ENCODE results near the gene SUGP2.

SUGP2 gene

DNA sequence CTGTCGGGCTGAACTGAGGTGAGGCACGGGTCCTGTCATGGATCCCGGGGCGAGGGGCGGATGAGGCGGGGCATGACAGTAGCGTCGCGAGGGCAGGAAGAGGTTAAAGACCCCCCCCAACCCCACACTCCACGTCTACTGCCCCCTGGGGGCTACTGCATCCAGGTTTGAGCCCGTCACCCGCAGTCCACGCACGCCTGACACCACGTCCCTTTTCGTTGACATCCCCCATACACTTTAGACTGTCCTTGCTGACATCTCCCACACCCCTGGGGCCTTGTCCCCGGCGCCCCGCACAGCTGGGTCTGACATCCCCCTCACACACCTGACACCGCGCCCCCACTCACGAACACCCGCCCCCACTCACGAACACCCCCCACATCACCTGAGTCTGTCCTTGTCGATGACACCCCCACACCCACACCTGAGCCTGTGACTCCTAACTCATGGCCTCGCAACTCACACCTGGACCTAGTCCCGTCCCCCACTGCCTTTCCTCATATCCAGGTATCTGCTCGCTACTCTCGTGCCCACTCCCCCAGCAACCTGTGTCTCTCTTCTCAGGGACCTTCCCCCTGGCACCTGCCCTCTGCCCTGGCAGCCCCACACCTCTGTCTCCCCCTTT lies 30.9 kb upstream of the SUGP2 start:
- Mint-ChIP-seq H3K4me3 (peak overlapping the region; percentile 98), H3K4me1 (peaks cover 28% of the 10 kb centered on the region), H3K9me3 (no peaks in the 10 kb centered on the region), H3K27ac (peak overlapping the region; percentile 85), H3K27me3 (no peaks in the 10 kb centered on the region), H3K36me3 (peaks cover 2% of the 10 kb centered on the region)
- DNase-seq (ENCODE audit: low spot score in 2 of 2) = no peak
- peak; percentile 28 for ATAC-seq (ENCODE audit: low read depth)

DNA sequence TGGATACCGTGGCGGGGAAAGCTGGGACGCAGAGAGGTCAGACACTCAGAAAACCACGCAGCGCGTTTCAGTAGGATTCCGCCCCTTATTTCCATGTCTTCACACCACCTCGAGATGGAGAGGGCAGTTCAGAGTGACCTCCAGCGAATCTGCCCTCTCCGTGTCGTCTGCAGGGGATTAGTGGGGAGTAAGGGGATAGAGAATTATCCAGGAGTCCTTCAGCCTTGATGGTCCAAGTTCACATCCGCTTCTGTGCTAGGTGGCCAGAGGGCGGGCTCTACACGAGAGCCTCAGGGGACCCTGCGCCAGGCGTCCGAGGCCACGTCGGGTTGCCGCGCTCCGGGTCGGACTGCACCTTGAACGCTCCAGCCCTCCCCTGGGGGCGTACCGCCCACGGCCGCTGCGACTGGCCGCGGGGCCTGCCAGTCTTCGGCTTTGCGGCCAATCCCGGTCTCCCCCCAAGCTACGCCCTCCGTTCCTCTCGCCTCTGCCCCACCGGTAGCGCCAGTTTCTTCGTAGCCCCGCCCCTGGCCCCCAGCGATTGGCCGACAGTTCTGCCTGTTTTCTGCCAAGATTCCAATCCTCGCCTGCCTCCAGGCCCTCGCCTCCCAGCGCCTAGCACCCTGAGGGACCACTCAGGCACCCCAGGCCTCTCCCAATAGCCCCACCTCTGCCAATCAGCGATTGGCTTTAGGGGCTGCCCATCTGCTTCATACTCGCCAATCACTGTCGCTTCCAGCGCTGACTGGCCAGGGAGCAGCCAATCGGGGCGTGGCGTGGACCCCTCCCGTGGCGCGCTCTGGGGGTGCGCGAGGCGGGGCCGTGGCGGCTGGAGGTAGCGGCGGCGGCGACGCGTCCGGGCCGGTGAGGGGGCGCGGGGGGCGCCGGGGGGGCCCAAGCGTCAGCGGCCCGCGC lies 30.1 kb upstream of the SUGP2 start, which contains the start of gene SLC25A42:
SLC25A42 (plus strand) TSS at position 812 of the 915 bp plus-strand sequence. CDS start 32,131 bp downstream, outside the sequence.
- peak; percentile 95 to 99 for DNase-seq (ENCODE audit: low spot score in 2 of 2)
- peaks cover 27% of the 10 kb centered on the region for H3K4me1 Mint-ChIP-seq
- peak within 1 kb of the TSS; percentile 98 for H3K4me3 Mint-ChIP-seq
- H3K27ac Mint-ChIP-seq = peak within 1 kb of the TSS; percentile 85
- peaks cover 2% of the 10 kb centered on the region for H3K36me3 Mint-ChIP-seq
- no peaks in the 10 kb centered on the region for H3K9me3 Mint-ChIP-seq
- ATAC-seq (ENCODE audit: low read depth) = peak; percentile 86
- no peaks in the 10 kb centered on the region for H3K27me3 Mint-ChIP-seq

DNA sequence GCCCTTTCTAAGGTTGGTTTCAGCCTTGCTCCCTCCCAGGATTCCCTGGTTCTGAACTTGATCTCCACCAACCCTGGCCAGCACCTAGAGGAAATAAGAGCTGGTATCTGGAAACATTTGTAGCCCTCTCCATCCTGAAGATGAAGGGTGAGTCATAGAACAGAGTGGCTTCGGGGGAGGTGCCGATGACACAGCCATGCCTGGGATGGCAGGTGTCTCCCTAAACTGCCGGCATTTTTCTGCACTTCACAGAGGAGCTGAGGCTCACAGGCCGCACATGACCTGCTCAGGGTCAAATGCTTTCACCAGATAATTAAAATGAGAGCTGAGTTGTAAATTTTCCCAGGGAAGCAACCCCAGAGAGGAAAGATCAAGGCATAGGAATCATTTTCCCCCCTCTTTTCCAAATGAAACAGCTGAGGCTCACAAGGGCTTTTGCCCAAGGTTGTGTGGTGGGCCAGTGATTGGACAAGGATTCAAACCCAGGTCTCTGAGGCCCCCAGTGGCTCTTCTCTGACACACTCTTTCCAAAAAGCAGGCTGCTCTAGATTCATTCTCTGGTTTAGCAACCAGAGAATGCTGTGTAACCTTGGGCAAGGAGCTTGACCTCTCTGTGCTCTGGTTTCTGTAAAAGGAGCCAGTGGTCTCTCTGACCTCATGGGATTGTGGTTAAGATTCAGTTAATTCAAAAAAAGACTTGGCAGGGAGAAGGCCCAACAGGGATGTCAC lies 29.3 kb upstream of the SUGP2 start:
- H3K27ac Mint-ChIP-seq = no peak overlapping the region
- no peaks in the 10 kb centered on the region for H3K27me3 Mint-ChIP-seq
- peaks cover 25% of the 10 kb centered on the region for H3K4me1 Mint-ChIP-seq
- ATAC-seq (ENCODE audit: low read depth) (no peak), DNase-seq (ENCODE audit: low spot score in 2 of 2) (no peak)
- peak overlapping the region; percentile 98 for H3K4me3 Mint-ChIP-seq
- H3K36me3 Mint-ChIP-seq = peaks cover 2% of the 10 kb centered on the region
- no peaks in the 10 kb centered on the region for H3K9me3 Mint-ChIP-seq

DNA sequence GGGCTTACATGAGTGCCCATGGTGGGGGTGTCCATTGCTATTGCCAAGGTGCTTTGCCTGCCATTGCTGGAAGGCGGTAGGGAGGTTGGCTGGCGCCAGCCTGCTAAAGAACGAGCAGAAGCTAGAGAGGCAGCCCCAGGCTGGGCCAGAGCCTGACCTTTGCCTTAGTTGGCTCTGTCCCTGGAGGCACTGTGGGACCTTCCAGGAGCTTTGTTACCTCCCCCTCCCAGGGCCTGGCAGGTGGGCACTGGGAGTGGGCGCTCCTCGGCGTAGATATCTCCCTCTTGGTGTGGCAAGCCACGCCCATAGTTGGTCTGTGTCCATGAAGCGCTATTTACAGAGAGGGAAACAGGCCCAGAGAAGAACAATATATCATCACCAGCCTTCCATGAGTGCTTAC lies 28.2 kb upstream of the SUGP2 start:
- H3K4me3 Mint-ChIP-seq = no peak overlapping the region
- ATAC-seq (ENCODE audit: low read depth) = no peak

DNA sequence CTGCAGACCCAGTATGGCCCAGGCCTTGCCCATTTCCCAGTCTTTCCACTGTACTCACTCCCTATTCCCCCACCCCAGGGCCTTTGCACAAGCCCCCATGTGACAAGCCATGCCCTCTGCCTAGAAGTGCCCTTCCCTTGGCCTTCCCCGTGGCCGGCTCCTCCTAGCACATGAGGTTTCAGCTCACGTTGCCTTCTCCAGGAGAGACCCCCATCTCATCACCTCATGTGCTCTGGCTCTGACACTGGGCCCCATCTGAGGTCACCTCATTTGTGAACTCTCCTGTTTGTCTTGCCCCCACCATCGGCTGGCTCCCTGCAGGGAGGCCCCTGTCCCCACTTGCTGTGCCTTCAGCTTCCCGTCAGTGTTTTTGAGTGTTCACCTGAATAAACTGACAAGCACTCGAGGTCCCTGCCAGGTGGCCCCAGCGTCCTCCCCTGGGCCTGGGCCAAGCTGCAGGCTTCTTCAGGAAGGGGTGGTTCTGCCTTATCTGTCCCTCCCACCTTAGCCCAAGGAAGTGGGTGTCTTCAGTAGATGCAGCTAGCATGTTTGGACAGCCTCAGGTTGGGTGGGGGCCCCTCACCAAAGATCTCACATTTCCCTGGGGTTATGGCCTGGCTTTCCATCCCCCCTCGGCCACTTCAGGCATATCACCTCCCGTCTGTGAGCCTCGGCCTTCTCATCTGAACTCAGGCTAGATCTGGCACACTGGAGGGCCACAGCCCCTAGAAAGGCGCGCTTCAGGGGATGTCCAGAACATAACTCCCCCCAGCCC lies 26.7 kb upstream of the SUGP2 start:
- peaks cover 15% of the 10 kb centered on the region for H3K4me1 Mint-ChIP-seq
- ATAC-seq (ENCODE audit: low read depth) (no peak), DNase-seq (ENCODE audit: low spot score in 2 of 2) (no peak)
- no peaks in the 10 kb centered on the region for H3K27me3 Mint-ChIP-seq
- peaks cover 2% of the 10 kb centered on the region for H3K36me3 Mint-ChIP-seq
- no peak overlapping the region for H3K4me3 Mint-ChIP-seq
- H3K27ac Mint-ChIP-seq = no peak overlapping the region
- H3K9me3 Mint-ChIP-seq = no peaks in the 10 kb centered on the region

More for the DNA sequence above, 28.2 kb upstream of the SUGP2 start:
- Mint-ChIP-seq H3K27ac (no peak overlapping the region), H3K27me3 (no peaks in the 10 kb centered on the region), H3K36me3 (peaks cover 2% of the 10 kb centered on the region), H3K9me3 (no peaks in the 10 kb centered on the region), H3K4me1 (peaks cover 18% of the 10 kb centered on the region)
- no peak for DNase-seq (ENCODE audit: low spot score in 2 of 2)

DNA sequence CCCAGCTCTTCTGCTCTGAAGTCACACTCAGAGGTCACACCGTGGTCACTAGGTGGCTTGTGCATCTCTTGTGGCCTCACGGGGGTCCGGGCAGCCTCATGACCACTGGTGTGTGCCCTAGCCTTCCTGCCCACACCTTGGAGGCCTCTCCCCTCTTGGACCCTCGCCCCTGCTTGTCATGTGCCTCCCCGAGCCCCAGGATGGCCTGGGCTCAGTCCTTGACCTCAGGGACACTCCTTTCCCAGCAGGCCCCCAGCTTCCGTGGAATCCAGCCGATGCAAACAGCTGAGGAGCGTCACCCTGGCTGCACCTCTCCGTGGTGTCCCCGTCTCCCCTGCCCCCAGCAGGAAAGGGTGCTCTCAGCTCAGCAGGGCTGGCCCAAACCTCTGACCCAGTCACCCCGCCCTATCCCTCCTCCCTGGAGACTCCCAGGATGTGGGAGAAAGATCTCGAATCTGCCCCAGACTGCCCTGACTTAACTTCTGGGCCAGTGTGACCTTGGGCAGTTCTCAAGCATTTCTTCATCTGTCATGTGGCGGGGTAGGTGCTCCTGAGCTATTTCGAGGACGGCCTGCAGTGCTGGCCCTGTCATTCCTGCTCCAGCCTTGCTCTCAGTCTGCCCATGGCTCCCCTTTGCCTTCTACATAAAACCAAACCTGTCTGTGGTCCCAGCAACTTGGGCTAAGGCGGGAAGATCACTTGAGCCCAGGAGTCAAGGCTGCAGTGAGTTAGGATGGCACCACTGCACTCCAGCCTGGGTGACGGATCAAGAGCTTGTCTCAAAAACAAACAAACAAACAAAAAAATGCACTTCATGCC lies 25.9 kb upstream of the SUGP2 start:
- ATAC-seq (ENCODE audit: low read depth) (no peak), DNase-seq (ENCODE audit: low spot score in 2 of 2) (no peak)
- Mint-ChIP-seq H3K27ac (no peak overlapping the region), H3K9me3 (no peaks in the 10 kb centered on the region), H3K36me3 (peaks cover 2% of the 10 kb centered on the region), H3K4me3 (no peak overlapping the region), H3K4me1 (peaks cover 10% of the 10 kb centered on the region), H3K27me3 (no peaks in the 10 kb centered on the region)

DNA sequence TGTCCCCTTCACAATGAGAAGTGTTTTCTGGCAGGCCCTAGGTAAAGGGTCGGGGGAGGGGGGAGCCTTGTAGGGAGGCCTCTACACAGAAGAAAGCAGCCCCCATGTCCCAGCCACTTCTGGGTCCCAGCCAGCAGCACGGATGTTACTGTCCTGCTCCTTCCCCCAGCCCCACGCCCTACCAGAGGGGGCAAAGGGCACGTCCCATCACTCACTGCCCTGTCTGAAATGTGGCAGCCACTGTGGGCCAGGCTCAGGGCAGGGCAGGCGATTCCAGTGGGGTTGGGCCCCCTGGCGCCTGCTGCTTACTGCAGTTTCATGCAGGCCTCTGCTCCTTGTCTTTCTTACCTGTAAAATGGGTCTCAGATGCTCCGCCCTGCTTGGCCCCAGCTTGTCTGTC lies 24.4 kb upstream of the SUGP2 start:
- Mint-ChIP-seq H3K4me3 (no peak overlapping the region), H3K4me1 (peaks cover 6% of the 10 kb centered on the region), H3K9me3 (no peaks in the 10 kb centered on the region), H3K27me3 (no peaks in the 10 kb centered on the region), H3K27ac (no peak overlapping the region), H3K36me3 (peaks cover 3% of the 10 kb centered on the region)
- ATAC-seq (ENCODE audit: low read depth) (no peak), DNase-seq (ENCODE audit: low spot score in 2 of 2) (no peak)

DNA sequence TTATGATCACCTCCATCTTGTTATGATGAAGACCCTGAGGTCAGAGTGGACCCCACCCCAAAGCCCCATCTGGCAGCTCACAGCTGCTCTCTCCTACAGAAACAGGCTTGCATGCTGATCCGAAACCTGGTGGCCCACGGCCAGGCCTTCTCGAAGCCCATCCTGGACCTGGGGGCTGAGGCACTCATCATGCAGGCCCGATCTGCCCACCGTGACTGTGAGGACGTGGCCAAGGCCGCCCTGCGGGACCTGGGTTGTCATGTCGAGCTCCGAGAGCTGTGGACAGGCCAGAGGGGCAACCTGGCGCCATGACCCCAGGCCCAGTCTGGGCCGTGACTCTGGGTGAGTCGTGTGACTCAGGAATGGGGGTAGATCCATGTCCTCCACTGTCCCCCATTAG lies 24.0 kb upstream of the SUGP2 start:
- Mint-ChIP-seq H3K9me3 (no peaks in the 10 kb centered on the region), H3K27ac (no peak overlapping the region), H3K36me3 (peaks cover 3% of the 10 kb centered on the region), H3K4me1 (peaks cover 6% of the 10 kb centered on the region), H3K4me3 (no peak overlapping the region), H3K27me3 (no peaks in the 10 kb centered on the region)
- ATAC-seq (ENCODE audit: low read depth) (no peak), DNase-seq (ENCODE audit: low spot score in 2 of 2) (no peak)

DNA sequence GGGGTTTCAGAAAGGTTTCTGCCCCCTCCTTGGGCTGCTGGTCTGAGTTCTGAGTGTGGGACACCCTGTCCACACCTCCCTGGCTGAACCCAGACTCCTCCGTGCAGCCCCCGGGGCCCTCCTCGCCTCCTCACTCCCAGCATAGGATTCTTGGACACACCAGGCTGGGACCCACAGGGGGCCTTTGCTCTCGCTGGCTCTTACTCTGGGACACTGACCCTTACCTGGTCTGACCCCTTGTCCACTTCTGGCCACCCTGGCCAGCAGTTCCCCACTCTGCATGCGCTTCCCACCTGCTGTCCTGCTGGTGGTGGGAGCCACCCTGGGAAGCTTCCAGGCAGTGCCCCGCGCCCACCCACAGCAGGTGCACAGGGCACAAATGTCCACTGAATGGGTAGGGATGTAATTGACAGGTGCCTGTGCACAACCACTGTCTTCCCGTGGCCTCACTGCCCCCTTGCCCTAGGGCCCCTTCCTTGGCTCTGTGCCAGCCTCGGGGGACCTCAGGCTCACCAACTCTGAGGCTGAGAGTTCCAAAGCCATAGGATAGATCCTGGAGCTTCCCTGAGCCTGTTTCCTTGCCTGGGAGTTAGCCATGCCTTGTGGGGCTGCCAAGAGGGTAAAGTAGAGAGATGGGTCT lies 23.4 kb upstream of the SUGP2 start:
- peaks cover 3% of the 10 kb centered on the region for H3K36me3 Mint-ChIP-seq
- H3K9me3 Mint-ChIP-seq = no peaks in the 10 kb centered on the region
- H3K4me3 Mint-ChIP-seq = no peak overlapping the region
- no peak overlapping the region for H3K27ac Mint-ChIP-seq
- peaks cover 6% of the 10 kb centered on the region for H3K4me1 Mint-ChIP-seq
- no peaks in the 10 kb centered on the region for H3K27me3 Mint-ChIP-seq
- no peak for ATAC-seq (ENCODE audit: low read depth)
- no peak for DNase-seq (ENCODE audit: low spot score in 2 of 2)

DNA sequence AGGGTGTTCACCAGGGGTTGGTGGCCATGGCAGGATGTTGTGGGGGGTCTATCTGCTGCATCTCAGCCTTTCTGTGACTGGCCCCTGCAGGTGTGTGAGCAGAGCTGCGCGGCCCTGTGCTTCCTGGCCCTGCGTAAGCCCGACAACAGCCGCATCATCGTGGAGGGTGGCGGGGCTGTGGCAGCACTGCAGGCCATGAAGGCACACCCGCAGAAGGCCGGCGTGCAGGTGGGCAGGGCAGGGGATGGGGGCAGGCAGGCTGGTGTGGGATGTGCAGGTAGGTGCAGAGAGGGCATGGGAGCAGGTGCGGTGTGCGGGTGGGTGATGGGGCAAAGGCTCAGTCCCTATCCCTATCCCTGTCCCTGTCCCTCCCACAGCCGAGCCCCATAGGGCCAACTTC lies 22.4 kb upstream of the SUGP2 start:
- Mint-ChIP-seq H3K36me3 (peaks cover 3% of the 10 kb centered on the region), H3K4me3 (no peak overlapping the region), H3K9me3 (no peaks in the 10 kb centered on the region), H3K27ac (no peak overlapping the region), H3K27me3 (no peaks in the 10 kb centered on the region), H3K4me1 (peaks cover 6% of the 10 kb centered on the region)
- no peak for ATAC-seq (ENCODE audit: low read depth)
- no peak for DNase-seq (ENCODE audit: low spot score in 2 of 2)

DNA sequence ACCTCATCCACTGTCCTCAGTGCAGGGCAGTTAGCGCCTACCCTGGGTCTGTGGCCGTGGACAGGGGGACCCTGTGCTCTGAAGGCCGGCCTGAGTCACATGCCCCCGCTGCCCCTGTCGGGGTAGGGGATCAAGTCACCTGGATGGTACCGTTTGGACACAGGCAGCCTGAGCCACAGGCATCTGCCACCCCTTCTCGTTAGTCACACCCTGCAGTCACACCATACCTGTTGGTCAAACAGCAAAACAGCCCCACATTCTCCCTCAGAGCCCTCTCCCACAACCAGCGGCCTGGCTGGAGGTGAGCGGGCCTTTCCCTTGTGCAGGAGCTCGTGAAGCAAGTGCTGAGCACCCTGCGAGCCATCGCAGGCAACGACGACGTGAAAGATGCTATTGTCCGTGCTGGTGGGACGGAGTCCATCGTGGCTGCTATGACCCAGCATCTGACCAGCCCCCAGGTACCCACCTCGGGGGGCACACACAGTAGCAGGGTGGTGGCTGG lies 21.7 kb upstream of the SUGP2 start:
- Mint-ChIP-seq H3K27me3 (no peaks in the 10 kb centered on the region), H3K27ac (no peak overlapping the region), H3K36me3 (peaks cover 3% of the 10 kb centered on the region), H3K9me3 (no peaks in the 10 kb centered on the region), H3K4me3 (no peak overlapping the region), H3K4me1 (peaks cover 2% of the 10 kb centered on the region)
- DNase-seq (ENCODE audit: low spot score in 2 of 2) (no peak), ATAC-seq (ENCODE audit: low read depth) (no peak)

DNA sequence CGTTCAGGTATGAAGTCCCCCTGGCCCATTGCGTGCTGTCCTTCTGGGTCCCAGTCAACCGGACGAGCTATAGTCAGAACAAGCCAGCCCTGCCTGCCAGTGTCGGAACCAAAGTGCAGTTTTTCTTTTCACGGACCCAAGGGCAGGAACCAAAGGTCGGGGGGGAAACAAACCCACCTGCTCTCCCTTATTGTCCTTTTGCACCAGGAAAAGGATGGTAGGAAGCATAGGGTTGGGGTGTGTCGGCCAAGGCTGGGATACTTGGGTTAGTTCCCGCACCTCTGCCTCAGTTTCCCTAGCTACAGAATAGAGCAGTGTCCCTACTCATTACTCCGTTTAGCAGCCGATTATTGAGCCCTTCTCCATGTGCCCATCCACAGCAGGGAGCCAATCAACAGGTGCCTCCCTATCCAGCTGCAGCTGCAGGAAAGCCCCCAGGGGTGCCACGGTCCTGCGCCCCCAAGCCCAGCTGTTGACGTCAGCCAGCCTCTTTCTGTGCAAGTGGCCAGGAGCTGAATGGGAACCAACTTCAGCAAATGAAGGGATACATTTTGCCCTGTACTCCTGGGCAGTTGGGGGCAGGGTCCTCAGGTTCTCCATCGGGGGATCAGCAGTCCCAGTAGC lies 21.1 kb upstream of the SUGP2 start:
- H3K4me3 Mint-ChIP-seq = no peak overlapping the region
- no peak for ATAC-seq (ENCODE audit: low read depth)
- no peak for DNase-seq (ENCODE audit: low spot score in 2 of 2)
- no peaks in the 10 kb centered on the region for H3K27me3 Mint-ChIP-seq
- H3K9me3 Mint-ChIP-seq = no peaks in the 10 kb centered on the region
- H3K27ac Mint-ChIP-seq = no peak overlapping the region
- H3K4me1 Mint-ChIP-seq = no peaks in the 10 kb centered on the region
- peaks cover 3% of the 10 kb centered on the region for H3K36me3 Mint-ChIP-seq
